ENCODE measurements around the gene P2RX6. TPM values are rescaled to one million over a fixed set of nuclear protein-coding genes. Genes with fewer than 3 reads are reported as not detected.
"Not testable (repeated sequence)": the region's sequence is repeated elsewhere in the genome, so short reads cannot be mapped to it uniquely, and the experiment has no call there.

The P2RX6 gene
- total RNA-seq, 2 donors from 2014 or later: 0.34 TPM; not detected in 1

- peaks cover 5 to 24% of the 10 kb centered on the region in 2 donors for H3K36me3 Mint-ChIP-seq
- H3K27ac Mint-ChIP-seq: peak overlapping the region; percentile 74 to 100
- ATAC-seq (no peak), DNase-seq (ENCODE audit: low spot score in 2 of 2) (no peak)
- H3K9me3 Mint-ChIP-seq: no peaks in the 10 kb centered on the region
Measured at GRCh38 chr22:20999350-21000206, 15.4 kb upstream of the P2RX6 start.

- DNase-seq (ENCODE audit: low spot score in 2 of 2) (no peak), ATAC-seq (no peak)
Measured at GRCh38 chr22:21000207-21000986, 14.6 kb upstream of the P2RX6 start.

GRCh38 chr22:21000987-21001600 lies 13.9 kb upstream of the P2RX6 start:
- peak overlapping the region; percentile 99 to 100 for H3K27ac Mint-ChIP-seq
- no peaks in the 10 kb centered on the region for H3K9me3 Mint-ChIP-seq
- no peak for DNase-seq (ENCODE audit: low spot score in 2 of 2)
- H3K36me3 Mint-ChIP-seq: peaks cover 5 to 24% of the 10 kb centered on the region in 2 donors
- ATAC-seq: no peak

More at GRCh38 chr22:21000207-21000986, 14.6 kb upstream of the P2RX6 start:
- Mint-ChIP-seq H3K27ac (peak overlapping the region; percentile 99 to 100), H3K9me3 (no peaks in the 10 kb centered on the region), H3K36me3 (peaks cover 5 to 24% of the 10 kb centered on the region in 2 donors)

GRCh38 chr22:21001601-21002325 lies 13.2 kb upstream of the P2RX6 start, which contains the start of gene THAP7:
TSS of gene THAP7 (minus strand) at chr22:21002118. CDS start at chr22:21001911, 207 bp downstream.
- no peaks in the 10 kb centered on the region for H3K9me3 Mint-ChIP-seq
- peaks cover 5 to 24% of the 10 kb centered on the region in 2 donors for H3K36me3 Mint-ChIP-seq
- ATAC-seq: peak; percentile 93 to 94
- peak within 1 kb of the TSS; percentile 99 to 100 for H3K27ac Mint-ChIP-seq
- DNase-seq (ENCODE audit: low spot score in 2 of 2): peak; percentile 96 to 98

GRCh38 chr22:21003782-21004181 lies 11.2 kb upstream of the P2RX6 start:
- Mint-ChIP-seq H3K27ac (peak overlapping the region; percentile 14 to 100), H3K9me3 (no peaks in the 10 kb centered on the region), H3K36me3 (peaks cover 5 to 24% of the 10 kb centered on the region in 2 donors)
- DNase-seq (ENCODE audit: low spot score in 2 of 2) (no peak), ATAC-seq (no peak)

- ATAC-seq: not testable (repeated sequence)
Measured at GRCh38 chr22:21009208-21009607, 5.8 kb upstream of the P2RX6 start.

GRCh38 chr22:21009638-21010425 lies 5.1 kb upstream of the P2RX6 start:
- Mint-ChIP-seq H3K9me3 (no peaks in the 10 kb centered on the region), H3K27ac (no peak overlapping the region), H3K36me3 (no peaks in the 10 kb centered on the region)
- DNase-seq (ENCODE audit: low spot score in 2 of 2) (peak in 1 of 2 donors; percentile 41), ATAC-seq (no peak)

More at GRCh38 chr22:21009208-21009607, 5.8 kb upstream of the P2RX6 start:
- not testable (repeated sequence) for H3K27ac Mint-ChIP-seq; H3K9me3 Mint-ChIP-seq; DNase-seq (ENCODE audit: low spot score in 2 of 2); H3K36me3 Mint-ChIP-seq

- no peaks in the 10 kb centered on the region for H3K36me3 Mint-ChIP-seq
- DNase-seq (ENCODE audit: low spot score in 2 of 2) (no peak), ATAC-seq (no peak)
- no peak overlapping the region for H3K27ac Mint-ChIP-seq
- no peaks in the 10 kb centered on the region for H3K9me3 Mint-ChIP-seq
Measured at GRCh38 chr22:21010426-21011113, 4.4 kb upstream of the P2RX6 start.

GRCh38 chr22:21012446-21013407 lies 2.2 kb upstream of the P2RX6 start:
- no peak for DNase-seq (ENCODE audit: low spot score in 2 of 2)
- Mint-ChIP-seq H3K27ac (no peak overlapping the region), H3K36me3 (no peaks in the 10 kb centered on the region), H3K9me3 (no peaks in the 10 kb centered on the region)
- ATAC-seq: no peak

GRCh38 chr22:21013657-21014201 lies 1.2 kb upstream of the P2RX6 start:
- peak overlapping the region; percentile 76 to 85 for H3K27ac Mint-ChIP-seq
- DNase-seq (ENCODE audit: low spot score in 2 of 2): no peak
- no peaks in the 10 kb centered on the region for H3K36me3 Mint-ChIP-seq
- H3K9me3 Mint-ChIP-seq: no peaks in the 10 kb centered on the region
- ATAC-seq: no peak

GRCh38 chr22:21014202-21014725 lies 701 bp upstream of the P2RX6 start:
- DNase-seq (ENCODE audit: low spot score in 2 of 2) (peak; percentile 76 to 86), ATAC-seq (peak; percentile 94 to 96)
- Mint-ChIP-seq H3K36me3 (no peaks in the 10 kb centered on the region), H3K27ac (peak overlapping the region; percentile 76 to 93), H3K9me3 (no peaks in the 10 kb centered on the region)

- no peaks in the 10 kb centered on the region for H3K36me3 Mint-ChIP-seq
- no peaks in the 10 kb centered on the region for H3K9me3 Mint-ChIP-seq
- H3K27ac Mint-ChIP-seq: no peak overlapping the region
- ATAC-seq: no peak
- no peak for DNase-seq (ENCODE audit: low spot score in 2 of 2)
Measured at GRCh38 chr22:21015466-21016006, 571 bp downstream of the P2RX6 start.

GRCh38 chr22:21016644-21017420 lies 1.9 kb downstream of the P2RX6 start:
- Mint-ChIP-seq H3K9me3 (no peaks in the 10 kb centered on the region), H3K36me3 (no peaks in the 10 kb centered on the region), H3K27ac (no peak overlapping the region)
- ATAC-seq (no peak), DNase-seq (ENCODE audit: low spot score in 2 of 2) (no peak)

Measured in activated naive CD4-positive, alpha-beta T cell treated with anti-CD3 and anti-CD28 coated beads, Interleukin-2, amount 50 U/mL, for 72 hours (primary cell).